NB4 (cell line): ENCODE results near the gene DIP2C.

Source experiments
- DNase-seq: peaks from one replicate; pipeline ENCODE4 v3.0.0; 2010; ENCODE audit warnings: low read depth
- H3K4me3 ChIP-seq: one replicate; pipeline ENCODE4 v1.5.1; 2011; ENCODE audit warnings: mild to moderate bottlenecking, low read depth, low read length, moderate library complexity
- MYC ChIP-seq: IDR thresholded peaks from 2 replicates; pipeline ENCODE4 v1.6.1; 2011; ENCODE audit warnings: low read depth, low read length
- POLR2A ChIP-seq: IDR thresholded peaks from 2 replicates; pipeline ENCODE4 v1.6.1; 2011; ENCODE audit warnings: mild to moderate bottlenecking; ENCODE audit not compliant: insufficient read length; ENCODE audit errors: extremely low read depth
- TF ChIP-seq, protein P1 (sequence below): IDR thresholded peaks from one replicate; pipeline ENCODE4 v1.5.1; 2012; ENCODE audit warnings: low read depth, low read length
- TF ChIP-seq, protein P2 (sequence below): IDR thresholded peaks from 2 replicates; pipeline ENCODE4 v1.6.1; 2011; ENCODE audit warnings: low read depth, low read length

DIP2C gene

DNA sequence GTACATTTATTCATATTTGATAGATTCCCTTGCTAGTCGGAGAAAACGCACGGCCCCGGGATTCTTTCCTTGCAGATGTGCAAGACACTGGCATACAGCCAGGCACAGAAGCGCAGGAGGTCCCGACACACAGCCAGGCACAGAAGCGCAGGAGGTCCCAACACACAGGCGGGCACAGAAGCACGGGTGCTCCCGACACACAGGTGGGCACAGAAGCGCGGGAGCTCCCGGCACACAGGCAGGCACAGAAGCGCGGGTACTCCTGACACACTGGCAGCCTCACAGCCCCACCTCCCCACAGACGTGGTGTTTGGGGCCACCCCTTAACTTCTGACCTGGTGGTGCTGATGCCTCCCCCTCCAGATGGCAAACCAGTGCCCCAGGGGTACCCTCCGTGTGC, 316.9 kb downstream of the DIP2C start:
- no peak overlapping the region for H3K4me3 ChIP-seq
- no peak for DNase-seq
- TF ChIP-seq POLR2A = no peak
- TF ChIP-seq, protein P1, sequence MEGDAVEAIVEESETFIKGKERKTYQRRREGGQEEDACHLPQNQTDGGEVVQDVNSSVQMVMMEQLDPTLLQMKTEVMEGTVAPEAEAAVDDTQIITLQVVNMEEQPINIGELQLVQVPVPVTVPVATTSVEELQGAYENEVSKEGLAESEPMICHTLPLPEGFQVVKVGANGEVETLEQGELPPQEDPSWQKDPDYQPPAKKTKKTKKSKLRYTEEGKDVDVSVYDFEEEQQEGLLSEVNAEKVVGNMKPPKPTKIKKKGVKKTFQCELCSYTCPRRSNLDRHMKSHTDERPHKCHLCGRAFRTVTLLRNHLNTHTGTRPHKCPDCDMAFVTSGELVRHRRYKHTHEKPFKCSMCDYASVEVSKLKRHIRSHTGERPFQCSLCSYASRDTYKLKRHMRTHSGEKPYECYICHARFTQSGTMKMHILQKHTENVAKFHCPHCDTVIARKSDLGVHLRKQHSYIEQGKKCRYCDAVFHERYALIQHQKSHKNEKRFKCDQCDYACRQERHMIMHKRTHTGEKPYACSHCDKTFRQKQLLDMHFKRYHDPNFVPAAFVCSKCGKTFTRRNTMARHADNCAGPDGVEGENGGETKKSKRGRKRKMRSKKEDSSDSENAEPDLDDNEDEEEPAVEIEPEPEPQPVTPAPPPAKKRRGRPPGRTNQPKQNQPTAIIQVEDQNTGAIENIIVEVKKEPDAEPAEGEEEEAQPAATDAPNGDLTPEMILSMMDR = no peak
- TF ChIP-seq, protein P2, sequence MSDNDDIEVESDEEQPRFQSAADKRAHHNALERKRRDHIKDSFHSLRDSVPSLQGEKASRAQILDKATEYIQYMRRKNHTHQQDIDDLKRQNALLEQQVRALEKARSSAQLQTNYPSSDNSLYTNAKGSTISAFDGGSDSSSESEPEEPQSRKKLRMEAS = no peak
- TF ChIP-seq MYC = no peak

DNA sequence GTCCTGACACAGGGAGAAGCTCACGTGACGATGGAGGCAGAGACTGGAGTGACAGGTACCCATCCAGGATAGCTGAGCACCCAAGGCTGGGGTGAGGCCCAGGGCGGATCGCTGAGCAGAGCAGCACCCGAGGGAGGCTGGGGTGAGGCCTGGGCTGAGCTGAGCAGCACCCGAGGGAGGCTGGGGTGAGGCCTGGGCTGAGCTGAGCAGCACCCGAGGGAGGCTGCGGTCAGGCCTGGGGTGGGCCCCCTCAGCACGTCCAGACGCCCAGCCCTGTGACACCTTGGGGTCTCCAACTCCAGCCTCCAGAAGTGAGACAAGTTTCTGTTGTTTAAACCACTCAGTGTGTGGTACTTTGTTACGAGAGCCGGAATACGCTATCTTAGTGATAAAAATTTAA, 318.0 kb downstream of the DIP2C start:
- DNase-seq = no peak
- TF ChIP-seq MYC (no peak), POLR2A (no peak)
- TF ChIP-seq, protein P1 = no peak
- TF ChIP-seq, protein P2 = no peak
- no peak overlapping the region for H3K4me3 ChIP-seq

DNA sequence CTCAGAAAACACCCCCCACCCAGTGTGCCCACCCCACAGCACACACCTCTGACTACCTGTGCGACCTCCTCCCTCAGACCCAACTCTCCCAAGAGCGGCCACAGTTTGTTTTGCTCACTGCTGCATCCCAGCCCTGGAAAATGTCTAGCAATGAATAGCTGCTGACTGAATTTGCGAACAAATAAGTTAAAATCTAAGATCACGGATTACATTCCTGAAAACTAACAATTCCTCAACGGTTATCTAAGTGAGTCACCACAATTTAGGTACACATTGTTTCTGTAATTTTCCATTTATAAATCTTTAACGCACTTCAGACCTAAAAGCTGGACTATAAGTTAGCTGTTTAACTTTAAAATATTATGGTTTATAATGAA, 319.0 kb downstream of the DIP2C start:
- DNase-seq = no peak
- H3K4me3 ChIP-seq = no peak overlapping the region
- TF ChIP-seq, protein P2 = no peak
- TF ChIP-seq, protein P1 = no peak
- TF ChIP-seq MYC = no peak
- no peak for TF ChIP-seq POLR2A

DNA sequence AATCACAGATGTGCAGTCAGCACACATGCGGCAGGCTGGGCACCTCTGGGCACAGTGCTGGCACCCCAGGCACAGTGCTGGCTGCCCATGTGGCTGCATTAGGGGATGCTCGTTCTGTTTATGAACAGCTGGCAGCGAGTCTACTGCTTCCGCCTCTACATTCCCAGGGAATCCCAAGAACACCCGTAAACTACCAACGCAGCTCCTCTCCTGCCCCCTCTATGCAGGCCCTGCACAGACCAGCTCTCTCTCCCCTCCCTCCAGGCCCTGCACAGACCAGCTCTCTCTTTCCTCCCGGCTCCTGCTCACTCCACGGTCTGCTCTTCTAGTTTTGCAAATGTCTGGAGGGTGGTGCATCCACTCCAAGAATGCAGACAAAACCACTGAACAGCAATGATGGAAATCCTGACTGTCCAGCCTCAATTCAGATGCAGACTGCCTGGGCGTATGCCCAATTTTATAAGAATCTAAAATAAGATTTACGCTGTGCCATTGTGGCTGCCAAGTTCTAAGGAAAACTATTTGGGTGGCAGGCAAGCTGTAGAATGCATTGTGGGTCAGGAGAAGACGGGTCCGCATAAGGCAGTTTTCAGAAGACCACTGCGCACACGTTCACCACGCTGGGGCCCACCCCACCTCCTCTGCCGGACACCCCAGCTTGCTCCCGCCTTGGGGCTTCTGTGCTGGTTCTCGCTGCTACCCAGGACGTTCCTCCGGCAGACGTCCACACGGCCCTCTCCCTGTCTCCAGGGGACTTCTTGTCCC, 319.6 kb downstream of the DIP2C start:
- DNase-seq = no peak
- TF ChIP-seq POLR2A (no peak), MYC (no peak)
- TF ChIP-seq, protein P2 = no peak
- TF ChIP-seq, protein P1 = no peak
- H3K4me3 ChIP-seq = no peak overlapping the region

DNA sequence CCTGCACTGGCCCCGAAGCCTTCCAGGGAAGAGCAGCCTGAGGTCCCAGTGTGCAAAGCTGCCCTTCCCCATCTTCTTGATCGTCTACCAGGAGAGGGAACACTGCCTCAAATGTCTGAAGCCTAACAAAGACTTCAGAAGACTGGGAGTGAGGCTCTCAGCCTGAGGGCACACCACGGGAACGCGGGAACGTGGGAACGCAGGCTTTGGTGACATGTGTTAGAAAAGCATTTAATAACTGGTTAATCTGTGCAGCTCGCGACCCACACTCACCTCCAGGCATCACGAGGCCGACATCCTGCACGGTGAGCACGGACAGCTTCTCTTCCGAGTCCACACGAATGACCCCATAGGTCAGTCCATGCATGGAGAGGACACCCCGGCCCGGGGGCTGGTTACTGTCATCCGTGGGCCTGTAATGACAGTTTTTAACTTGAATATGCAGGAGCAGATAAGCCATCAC, 320.2 kb downstream of the DIP2C start:
- no peak for DNase-seq
- H3K4me3 ChIP-seq = no peak overlapping the region
- TF ChIP-seq, protein P1 = no peak
- no peak for TF ChIP-seq MYC
- TF ChIP-seq, protein P2 = no peak
- TF ChIP-seq POLR2A = no peak
